Liver (tissue), 3 donors: ENCODE results near the gene ANKRD44.

Source experiments
- RXRA ChIP-seq, 2 donors: IDR thresholded peaks; 2 replicates each; pipeline ENCODE4 v1.6.1; 2017 to 2018; ENCODE audit warnings: antibody characterized with exemption in 2 of 2, mild to moderate bottlenecking in 1 of 2
- SP1 ChIP-seq: IDR thresholded peaks from 2 replicates; pipeline ENCODE4 v1.6.1; 2018; ENCODE audit warnings: antibody characterized with exemption, mild to moderate bottlenecking
- TAF1 ChIP-seq: conservative IDR thresholded peaks from 2 replicates; pipeline ENCODE4 v1.6.1; 2016; ENCODE audit warnings: antibody characterized with exemption, mild to moderate bottlenecking
- YY1 ChIP-seq: IDR thresholded peaks from 2 replicates; pipeline ENCODE4 v1.6.1; 2016; ENCODE audit warnings: antibody characterized with exemption, mild to moderate bottlenecking
- TF ChIP-seq, protein P1 (sequence below): fragments of 150-350 bp; IDR thresholded peaks from 2 replicates; pipeline ENCODE4 v1.5.1; 2017; ENCODE audit warnings: improper control_type of control experiment, low read depth, low read length; ENCODE audit not compliant: missing input control
- TF ChIP-seq, protein P2 (sequence below): IDR thresholded peaks from 2 replicates; pipeline ENCODE4 v1.6.1; 2016; ENCODE audit warnings: antibody characterized with exemption
- TF ChIP-seq, protein P3 (sequence below): IDR thresholded peaks from 2 replicates; pipeline ENCODE4 v1.6.1; 2016; ENCODE audit warnings: antibody characterized with exemption, mild to moderate bottlenecking
- donor health status: healthy.
- donor health status: healthy.

DNA sequence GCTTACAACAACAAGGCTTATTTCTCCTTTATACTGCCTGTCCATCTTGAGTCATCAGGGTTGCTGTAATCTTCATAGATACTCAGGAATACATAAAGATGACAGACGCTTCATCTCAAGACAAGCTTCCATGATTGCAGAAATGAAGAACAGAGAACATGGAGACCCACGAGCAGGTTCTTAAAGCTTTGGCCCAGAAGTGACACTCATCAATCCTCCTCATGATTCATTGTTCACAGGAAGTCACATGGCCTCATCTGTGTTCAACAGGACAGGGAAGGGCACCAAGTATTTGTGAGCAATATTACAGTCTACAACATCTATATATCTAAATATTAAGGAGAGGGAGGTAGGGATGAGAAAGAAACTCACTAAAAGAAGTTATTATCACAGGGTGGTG lies 347.5 kb downstream of the ANKRD44 start:
- TF ChIP-seq, protein P1, sequence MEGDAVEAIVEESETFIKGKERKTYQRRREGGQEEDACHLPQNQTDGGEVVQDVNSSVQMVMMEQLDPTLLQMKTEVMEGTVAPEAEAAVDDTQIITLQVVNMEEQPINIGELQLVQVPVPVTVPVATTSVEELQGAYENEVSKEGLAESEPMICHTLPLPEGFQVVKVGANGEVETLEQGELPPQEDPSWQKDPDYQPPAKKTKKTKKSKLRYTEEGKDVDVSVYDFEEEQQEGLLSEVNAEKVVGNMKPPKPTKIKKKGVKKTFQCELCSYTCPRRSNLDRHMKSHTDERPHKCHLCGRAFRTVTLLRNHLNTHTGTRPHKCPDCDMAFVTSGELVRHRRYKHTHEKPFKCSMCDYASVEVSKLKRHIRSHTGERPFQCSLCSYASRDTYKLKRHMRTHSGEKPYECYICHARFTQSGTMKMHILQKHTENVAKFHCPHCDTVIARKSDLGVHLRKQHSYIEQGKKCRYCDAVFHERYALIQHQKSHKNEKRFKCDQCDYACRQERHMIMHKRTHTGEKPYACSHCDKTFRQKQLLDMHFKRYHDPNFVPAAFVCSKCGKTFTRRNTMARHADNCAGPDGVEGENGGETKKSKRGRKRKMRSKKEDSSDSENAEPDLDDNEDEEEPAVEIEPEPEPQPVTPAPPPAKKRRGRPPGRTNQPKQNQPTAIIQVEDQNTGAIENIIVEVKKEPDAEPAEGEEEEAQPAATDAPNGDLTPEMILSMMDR: no peak
- TF ChIP-seq, protein P2, sequence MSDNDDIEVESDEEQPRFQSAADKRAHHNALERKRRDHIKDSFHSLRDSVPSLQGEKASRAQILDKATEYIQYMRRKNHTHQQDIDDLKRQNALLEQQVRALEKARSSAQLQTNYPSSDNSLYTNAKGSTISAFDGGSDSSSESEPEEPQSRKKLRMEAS: no peak
- TF ChIP-seq RXRA (IDR thresholded peaks at IDR 0.05) (no peak), TAF1 (no peak), YY1 (no peak), SP1 (no peak)
- TF ChIP-seq, protein P3, sequence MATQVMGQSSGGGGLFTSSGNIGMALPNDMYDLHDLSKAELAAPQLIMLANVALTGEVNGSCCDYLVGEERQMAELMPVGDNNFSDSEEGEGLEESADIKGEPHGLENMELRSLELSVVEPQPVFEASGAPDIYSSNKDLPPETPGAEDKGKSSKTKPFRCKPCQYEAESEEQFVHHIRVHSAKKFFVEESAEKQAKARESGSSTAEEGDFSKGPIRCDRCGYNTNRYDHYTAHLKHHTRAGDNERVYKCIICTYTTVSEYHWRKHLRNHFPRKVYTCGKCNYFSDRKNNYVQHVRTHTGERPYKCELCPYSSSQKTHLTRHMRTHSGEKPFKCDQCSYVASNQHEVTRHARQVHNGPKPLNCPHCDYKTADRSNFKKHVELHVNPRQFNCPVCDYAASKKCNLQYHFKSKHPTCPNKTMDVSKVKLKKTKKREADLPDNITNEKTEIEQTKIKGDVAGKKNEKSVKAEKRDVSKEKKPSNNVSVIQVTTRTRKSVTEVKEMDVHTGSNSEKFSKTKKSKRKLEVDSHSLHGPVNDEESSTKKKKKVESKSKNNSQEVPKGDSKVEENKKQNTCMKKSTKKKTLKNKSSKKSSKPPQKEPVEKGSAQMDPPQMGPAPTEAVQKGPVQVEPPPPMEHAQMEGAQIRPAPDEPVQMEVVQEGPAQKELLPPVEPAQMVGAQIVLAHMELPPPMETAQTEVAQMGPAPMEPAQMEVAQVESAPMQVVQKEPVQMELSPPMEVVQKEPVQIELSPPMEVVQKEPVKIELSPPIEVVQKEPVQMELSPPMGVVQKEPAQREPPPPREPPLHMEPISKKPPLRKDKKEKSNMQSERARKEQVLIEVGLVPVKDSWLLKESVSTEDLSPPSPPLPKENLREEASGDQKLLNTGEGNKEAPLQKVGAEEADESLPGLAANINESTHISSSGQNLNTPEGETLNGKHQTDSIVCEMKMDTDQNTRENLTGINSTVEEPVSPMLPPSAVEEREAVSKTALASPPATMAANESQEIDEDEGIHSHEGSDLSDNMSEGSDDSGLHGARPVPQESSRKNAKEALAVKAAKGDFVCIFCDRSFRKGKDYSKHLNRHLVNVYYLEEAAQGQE: no peak
